GM11168 (cell line): ENCODE data around the gene TMEM198.

Source experiments
- in situ Hi-C: fragments of 300-500 bp; cut with MboI; formaldehyde crosslinking; loops from one replicate; pipeline ENCODE4 v1.12.0; 2022; ENCODE audit warnings: low sequenced_read_pairs; ENCODE audit not compliant: unreplicated experiment

Gene TMEM198

GRCh38 chr2:219543596-219544358 is at the start of gene TMEM198, which contains the start of gene CHPF:
TSS of gene TMEM198 (plus strand) at chr2:219544028. CDS start at chr2:219544728, 700 bp downstream.
TSS of gene CHPF (minus strand) at chr2:219543809. CDS start at chr2:219543538, 271 bp downstream.
- in situ Hi-C loops: loop anchor here (10.0 kb wide), 1 partner anchor 101 kb away; no protein-coding TSS in a partner anchor

GRCh38 chr2:219494952-219495530 is 48.8 kb upstream of the TMEM198 start:
- in situ Hi-C loops: no loop called here

- in situ Hi-C loops: no loop called here
These were observed 48.2 kb upstream of the TMEM198 start for GRCh38 chr2:219495531-219496122.

GRCh38 chr2:219496247-219496824 is 47.5 kb upstream of the TMEM198 start:
- in situ Hi-C loops: no loop called here

- in situ Hi-C loops: no loop called here
These were observed 46.9 kb upstream of the TMEM198 start for GRCh38 chr2:219496825-219497494.

GRCh38 chr2:219497495-219498279 is 46.1 kb upstream of the TMEM198 start:
- in situ Hi-C loops: no loop called here

- in situ Hi-C loops: no loop called here
These were observed 45.4 kb upstream of the TMEM198 start, which contains the start of gene GMPPA for GRCh38 chr2:219498280-219499057. TSS of gene GMPPA (plus strand) at chr2:219498891. CDS start at chr2:219499976, 1,085 bp downstream.

GRCh38 chr2:219499058-219499307 is 44.8 kb upstream of the TMEM198 start:
- in situ Hi-C loops: no loop called here

GRCh38 chr2:219499555-219499954 is 44.3 kb upstream of the TMEM198 start:
- in situ Hi-C loops: no loop called here

GRCh38 chr2:219500135-219500534 is 43.7 kb upstream of the TMEM198 start:
- in situ Hi-C loops: no loop called here

- in situ Hi-C loops: no loop called here
These were observed 42.0 kb upstream of the TMEM198 start for GRCh38 chr2:219501849-219502248.

- in situ Hi-C loops: no loop called here
These were observed 41.2 kb upstream of the TMEM198 start for GRCh38 chr2:219502618-219503017.

- in situ Hi-C loops: no loop called here
These were observed 38.2 kb upstream of the TMEM198 start for GRCh38 chr2:219505585-219505984.

- in situ Hi-C loops: no loop called here
These were observed 37.6 kb upstream of the TMEM198 start for GRCh38 chr2:219506153-219506801.

- in situ Hi-C loops: no loop called here
These were observed 36.9 kb upstream of the TMEM198 start for GRCh38 chr2:219506802-219507526.

- in situ Hi-C loops: no loop called here
These were observed 36.0 kb upstream of the TMEM198 start for GRCh38 chr2:219507581-219508443.

- in situ Hi-C loops: no loop called here
These were observed 35.4 kb upstream of the TMEM198 start for GRCh38 chr2:219508444-219508734.
